Kidney glomerular epithelial cell (primary cell): ENCODE results near the gene SART1.
A peak's percentile ranks its signal among the peaks of the same experiment; 100 is the strongest.
"Not testable (repeated sequence)": the region's sequence is repeated elsewhere in the genome, so short reads cannot be mapped to it uniquely, and the experiment has no call there.

Source experiments
- DNase-seq: peaks from one replicate; lab custom pipeline; 2025; lab: John Stamatoyannopoulos, UW

Gene SART1

GRCh38 chr11:65988791-65989592 is 27.5 kb downstream of the SART1 start:
- peak; percentile 97 for DNase-seq

GRCh38 chr11:65992056-65992455 is 30.5 kb downstream of the SART1 start:
- DNase-seq: no peak

- DNase-seq: no peak
Measured at GRCh38 chr11:65997286-65997685, 35.8 kb downstream of the SART1 start.

- DNase-seq: peak; percentile 94
Measured at GRCh38 chr11:66001942-66002647, 40.6 kb downstream of the SART1 start, which contains the start of the genes BANF1 and EIF1AD. Gene BANF1, plus strand, starts transcription at chr11:66002503. Its CDS starts 748 bp downstream, at chr11:66003251. Gene EIF1AD, minus strand, starts transcription at chr11:66002157. Its CDS starts 1,768 bp downstream, at chr11:66000389.

- DNase-seq: no peak
Measured at GRCh38 chr11:66002648-66003225, 41.2 kb downstream of the SART1 start.

- DNase-seq: no peak
Measured at GRCh38 chr11:66003291-66003690, 41.8 kb downstream of the SART1 start.

GRCh38 chr11:66004186-66004585 is 42.7 kb downstream of the SART1 start:
- DNase-seq: no peak

GRCh38 chr11:66006134-66006890 is 44.8 kb downstream of the SART1 start:
- no peak for DNase-seq

GRCh38 chr11:66006891-66007176 is 45.3 kb downstream of the SART1 start:
- DNase-seq: no peak

GRCh38 chr11:66007201-66007634 is 45.7 kb downstream of the SART1 start:
- no peak for DNase-seq

GRCh38 chr11:66008095-66008467 is 46.5 kb downstream of the SART1 start:
- no peak for DNase-seq

GRCh38 chr11:66008468-66009101 is 47.1 kb downstream of the SART1 start:
- peak; percentile 15 for DNase-seq

GRCh38 chr11:66010036-66010435 is 48.5 kb downstream of the SART1 start:
- DNase-seq: not testable (repeated sequence)

- DNase-seq: peak; percentile 93
Measured at GRCh38 chr11:66011239-66011784, 49.8 kb downstream of the SART1 start.

GRCh38 chr11:66011785-66012303 is 50.3 kb downstream of the SART1 start, which contains the start of gene CST6:
Gene CST6, plus strand, starts transcription at chr11:66012008. Its CDS starts 37 bp downstream, at chr11:66012045.
- no peak for DNase-seq

GRCh38 chr11:66012371-66012945 is 50.9 kb downstream of the SART1 start:
- DNase-seq: no peak

- no peak for DNase-seq
Measured at GRCh38 chr11:66012946-66013761, 51.6 kb downstream of the SART1 start.

- no peak for DNase-seq
Measured at GRCh38 chr11:66013762-66014100, 52.2 kb downstream of the SART1 start.

- DNase-seq: no peak
Measured at GRCh38 chr11:66014804-66015453, 53.4 kb downstream of the SART1 start.
